ENCODE measurements around the gene ARID5B.

ARID5B gene

GRCh38 chr10:62010366-62010765 is 108.9 kb downstream of the ARID5B start:
- Histone ChIP-seq H3K36me3 (replicated peaks) (no peaks in the 10 kb centered on the region), H3K4me3 (no peak overlapping the region), H3K9me3 (no peaks in the 10 kb centered on the region), H3K4me1 (no peaks in the 10 kb centered on the region), H3K27me3 (ENCODE audit: low read depth) (no peaks in the 10 kb centered on the region)
- in situ Hi-C loops (cut with MboI; ENCODE audit: low sequenced_read_pairs) = no loop called here
- no peak for DNase-seq (ENCODE audit: low spot score in 2 of 2)

GRCh38 chr10:62011558-62011957 is 110.1 kb downstream of the ARID5B start:
- H3K9me3 ChIP-seq = no peaks in the 10 kb centered on the region
- no peaks in the 10 kb centered on the region for H3K36me3 ChIP-seq (replicated peaks)
- DNase-seq (ENCODE audit: low spot score in 2 of 2) = no peak
- H3K27me3 ChIP-seq (ENCODE audit: low read depth) = no peaks in the 10 kb centered on the region
- in situ Hi-C loops (cut with MboI; ENCODE audit: low sequenced_read_pairs) = no loop called here
- no peaks in the 10 kb centered on the region for H3K4me1 ChIP-seq
- H3K4me3 ChIP-seq = no peak overlapping the region

GRCh38 chr10:62012318-62012717 is 110.8 kb downstream of the ARID5B start:
- no peak for DNase-seq (ENCODE audit: low spot score in 2 of 2)
- Histone ChIP-seq H3K27me3 (ENCODE audit: low read depth) (no peaks in the 10 kb centered on the region), H3K4me1 (no peaks in the 10 kb centered on the region), H3K36me3 (replicated peaks) (no peaks in the 10 kb centered on the region), H3K4me3 (no peak overlapping the region), H3K9me3 (no peaks in the 10 kb centered on the region)
- in situ Hi-C loops (cut with MboI; ENCODE audit: low sequenced_read_pairs) = no loop called here

GRCh38 chr10:62014510-62014909 is 113.0 kb downstream of the ARID5B start:
- Histone ChIP-seq H3K9me3 (no peaks in the 10 kb centered on the region), H3K36me3 (replicated peaks) (no peaks in the 10 kb centered on the region), H3K4me3 (no peak overlapping the region), H3K4me1 (peaks cover 17% of the 10 kb centered on the region), H3K27me3 (ENCODE audit: low read depth) (no peaks in the 10 kb centered on the region)
- DNase-seq (ENCODE audit: low spot score in 2 of 2) = no peak
- in situ Hi-C loops (cut with MboI; ENCODE audit: low sequenced_read_pairs) = no loop called here

- H3K4me1 ChIP-seq = peaks cover 30% of the 10 kb centered on the region
- no peak for DNase-seq (ENCODE audit: low spot score in 2 of 2)
- in situ Hi-C loops (cut with MboI; ENCODE audit: low sequenced_read_pairs) = no loop called here
- no peaks in the 10 kb centered on the region for H3K9me3 ChIP-seq
- no peaks in the 10 kb centered on the region for H3K27me3 ChIP-seq (ENCODE audit: low read depth)
- no peaks in the 10 kb centered on the region for H3K36me3 ChIP-seq (replicated peaks)
- H3K4me3 ChIP-seq = no peak overlapping the region
Observed at GRCh38 chr10:62015994-62016393, 114.5 kb downstream of the ARID5B start.

- Histone ChIP-seq H3K36me3 (replicated peaks) (no peaks in the 10 kb centered on the region), H3K9me3 (no peaks in the 10 kb centered on the region), H3K27me3 (ENCODE audit: low read depth) (no peaks in the 10 kb centered on the region), H3K4me3 (no peak overlapping the region), H3K4me1 (peaks cover 34% of the 10 kb centered on the region)
- in situ Hi-C loops (cut with MboI; ENCODE audit: low sequenced_read_pairs) = no loop called here
- DNase-seq (ENCODE audit: low spot score in 2 of 2) = no peak
Observed at GRCh38 chr10:62016623-62017490, 115.4 kb downstream of the ARID5B start.

GRCh38 chr10:62017491-62017870 is 116.0 kb downstream of the ARID5B start:
- H3K36me3 ChIP-seq (replicated peaks) = no peaks in the 10 kb centered on the region
- no peaks in the 10 kb centered on the region for H3K9me3 ChIP-seq
- H3K4me3 ChIP-seq = no peak overlapping the region
- DNase-seq (ENCODE audit: low spot score in 2 of 2) = no peak
- in situ Hi-C loops (cut with MboI; ENCODE audit: low sequenced_read_pairs) = no loop called here
- H3K27me3 ChIP-seq (ENCODE audit: low read depth) = no peaks in the 10 kb centered on the region
- H3K4me1 ChIP-seq = peaks cover 34% of the 10 kb centered on the region

GRCh38 chr10:62018131-62018911 is 116.8 kb downstream of the ARID5B start:
- no peaks in the 10 kb centered on the region for H3K27me3 ChIP-seq (ENCODE audit: low read depth)
- no peak for DNase-seq (ENCODE audit: low spot score in 2 of 2)
- H3K4me1 ChIP-seq = peaks cover 34% of the 10 kb centered on the region
- no peak overlapping the region for H3K4me3 ChIP-seq
- H3K9me3 ChIP-seq = no peaks in the 10 kb centered on the region
- H3K36me3 ChIP-seq (replicated peaks) = no peaks in the 10 kb centered on the region
- in situ Hi-C loops (cut with MboI; ENCODE audit: low sequenced_read_pairs) = no loop called here

GRCh38 chr10:62019013-62019684 is 117.7 kb downstream of the ARID5B start:
- DNase-seq (ENCODE audit: low spot score in 2 of 2) = peak; percentile 50 to 68
- in situ Hi-C loops (cut with MboI; ENCODE audit: low sequenced_read_pairs) = no loop called here
- H3K9me3 ChIP-seq = no peaks in the 10 kb centered on the region

GRCh38 chr10:62019685-62020359 is 118.3 kb downstream of the ARID5B start:
- Histone ChIP-seq H3K27me3 (ENCODE audit: low read depth) (no peaks in the 10 kb centered on the region), H3K4me3 (no peak overlapping the region), H3K4me1 (peaks cover 34% of the 10 kb centered on the region), H3K36me3 (replicated peaks) (no peaks in the 10 kb centered on the region; the same call in 1 of the 2 replicates), H3K9me3 (no peaks in the 10 kb centered on the region)
- in situ Hi-C loops (cut with MboI; ENCODE audit: low sequenced_read_pairs) = no loop called here
- DNase-seq (ENCODE audit: low spot score in 2 of 2) = peak; percentile 23 to 79

More at GRCh38 chr10:62019013-62019684, 117.7 kb downstream of the ARID5B start:
- Histone ChIP-seq H3K4me1 (peaks cover 34% of the 10 kb centered on the region), H3K27me3 (ENCODE audit: low read depth) (no peaks in the 10 kb centered on the region), H3K4me3 (no peak overlapping the region), H3K36me3 (replicated peaks) (no peaks in the 10 kb centered on the region)

- in situ Hi-C loops (cut with MboI; ENCODE audit: low sequenced_read_pairs) = no loop called here
- Histone ChIP-seq H3K36me3 (replicated peaks) (no peaks in the 10 kb centered on the region; the same call in 1 of the 2 replicates), H3K9me3 (no peaks in the 10 kb centered on the region), H3K4me1 (peaks cover 34% of the 10 kb centered on the region), H3K27me3 (ENCODE audit: low read depth) (no peaks in the 10 kb centered on the region), H3K4me3 (no peak overlapping the region)
- DNase-seq (ENCODE audit: low spot score in 2 of 2) = no peak
Observed at GRCh38 chr10:62021128-62021665, 119.7 kb downstream of the ARID5B start.

GRCh38 chr10:62021978-62022802 is 120.7 kb downstream of the ARID5B start:
- no peak for DNase-seq (ENCODE audit: low spot score in 2 of 2)
- peaks cover 34% of the 10 kb centered on the region for H3K4me1 ChIP-seq
- in situ Hi-C loops (cut with MboI; ENCODE audit: low sequenced_read_pairs) = no loop called here
- H3K27me3 ChIP-seq (ENCODE audit: low read depth) = no peaks in the 10 kb centered on the region
- H3K9me3 ChIP-seq = no peaks in the 10 kb centered on the region
- no peak overlapping the region for H3K4me3 ChIP-seq
- H3K36me3 ChIP-seq (replicated peaks) = no peaks in the 10 kb centered on the region; the same call in none of the 2 replicates
